Measurements from ENCODE around the gene AKAP8L.

AKAP8L gene

GRCh38 chr19:15403151-15403531, 15.6 kb downstream of the AKAP8L start:
- H3K9me3 Mint-ChIP-seq, result no peaks in the 10 kb centered on the region
- H3K27ac Mint-ChIP-seq, result peak overlapping the region; percentile 91
- H3K4me1 Mint-ChIP-seq, result peaks cover 28% of the 10 kb centered on the region
- H3K27me3 Mint-ChIP-seq (ENCODE audit: low read depth, poor library complexity), result no peaks in the 10 kb centered on the region
- no peak for DNase-seq
- TF ChIP-seq CTCF (IDR thresholded peaks at IDR 0.05), result no peak
- H3K4me3 Mint-ChIP-seq, result no peak overlapping the region
- peaks cover 48% of the 10 kb centered on the region for H3K36me3 Mint-ChIP-seq (ENCODE audit: low read depth)

DNA sequence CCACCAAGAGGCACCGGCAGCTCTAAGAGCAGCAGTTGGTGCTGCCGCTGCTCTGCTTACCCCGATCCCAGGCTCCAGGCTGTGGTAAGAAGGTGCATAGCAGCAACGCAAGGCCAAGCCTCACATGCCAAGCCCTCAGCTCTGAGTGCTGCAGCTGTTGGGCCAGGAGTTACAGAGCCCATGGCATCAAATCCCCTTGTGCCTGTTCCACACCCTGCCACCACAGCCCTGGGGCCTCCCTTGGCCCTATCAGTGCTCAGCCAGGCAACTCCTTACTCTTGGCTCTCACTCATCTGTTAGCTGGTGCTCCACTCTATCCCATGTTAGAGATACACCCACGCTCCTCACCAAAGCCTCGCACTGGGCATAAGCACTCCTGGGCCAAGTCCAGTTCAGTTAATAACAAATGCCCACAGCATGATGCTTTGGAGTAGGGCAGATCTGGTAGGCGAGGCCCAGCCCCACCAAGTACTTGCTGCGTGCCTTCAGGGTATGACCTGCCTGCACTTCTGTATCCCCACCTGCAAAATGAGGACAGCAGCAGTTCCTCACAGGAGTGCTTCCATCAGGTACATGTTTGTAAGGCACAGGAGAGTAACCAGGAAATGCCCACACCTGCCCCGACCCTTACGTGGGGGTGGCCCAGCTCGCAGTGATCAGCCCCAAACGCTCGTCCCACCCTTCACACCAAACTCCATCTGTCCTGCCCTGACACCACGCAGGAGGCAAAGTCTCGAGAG, 16.2 kb downstream of the AKAP8L start:
- DNase-seq, result no peak

GRCh38 chr19:15401397-15401710, 17.4 kb downstream of the AKAP8L start:
- no peaks in the 10 kb centered on the region for H3K27me3 Mint-ChIP-seq (ENCODE audit: low read depth, poor library complexity)
- no peak overlapping the region for H3K27ac Mint-ChIP-seq
- H3K9me3 Mint-ChIP-seq, result no peaks in the 10 kb centered on the region
- peaks cover 27% of the 10 kb centered on the region for H3K4me1 Mint-ChIP-seq
- no peak for DNase-seq
- peaks cover 52% of the 10 kb centered on the region for H3K36me3 Mint-ChIP-seq (ENCODE audit: low read depth)
- no peak for TF ChIP-seq CTCF (IDR thresholded peaks at IDR 0.05)
- H3K4me3 Mint-ChIP-seq, result no peak overlapping the region

More for the DNA sequence above, 16.2 kb downstream of the AKAP8L start:
- Mint-ChIP-seq H3K4me3 (no peak overlapping the region), H3K9me3 (no peaks in the 10 kb centered on the region), H3K4me1 (peaks cover 28% of the 10 kb centered on the region), H3K27ac (peak overlapping the region; percentile 59), H3K36me3 (ENCODE audit: low read depth) (peaks cover 46% of the 10 kb centered on the region), H3K27me3 (ENCODE audit: low read depth, poor library complexity) (no peaks in the 10 kb centered on the region)
- no peak for TF ChIP-seq CTCF (IDR thresholded peaks at IDR 0.05)

DNA sequence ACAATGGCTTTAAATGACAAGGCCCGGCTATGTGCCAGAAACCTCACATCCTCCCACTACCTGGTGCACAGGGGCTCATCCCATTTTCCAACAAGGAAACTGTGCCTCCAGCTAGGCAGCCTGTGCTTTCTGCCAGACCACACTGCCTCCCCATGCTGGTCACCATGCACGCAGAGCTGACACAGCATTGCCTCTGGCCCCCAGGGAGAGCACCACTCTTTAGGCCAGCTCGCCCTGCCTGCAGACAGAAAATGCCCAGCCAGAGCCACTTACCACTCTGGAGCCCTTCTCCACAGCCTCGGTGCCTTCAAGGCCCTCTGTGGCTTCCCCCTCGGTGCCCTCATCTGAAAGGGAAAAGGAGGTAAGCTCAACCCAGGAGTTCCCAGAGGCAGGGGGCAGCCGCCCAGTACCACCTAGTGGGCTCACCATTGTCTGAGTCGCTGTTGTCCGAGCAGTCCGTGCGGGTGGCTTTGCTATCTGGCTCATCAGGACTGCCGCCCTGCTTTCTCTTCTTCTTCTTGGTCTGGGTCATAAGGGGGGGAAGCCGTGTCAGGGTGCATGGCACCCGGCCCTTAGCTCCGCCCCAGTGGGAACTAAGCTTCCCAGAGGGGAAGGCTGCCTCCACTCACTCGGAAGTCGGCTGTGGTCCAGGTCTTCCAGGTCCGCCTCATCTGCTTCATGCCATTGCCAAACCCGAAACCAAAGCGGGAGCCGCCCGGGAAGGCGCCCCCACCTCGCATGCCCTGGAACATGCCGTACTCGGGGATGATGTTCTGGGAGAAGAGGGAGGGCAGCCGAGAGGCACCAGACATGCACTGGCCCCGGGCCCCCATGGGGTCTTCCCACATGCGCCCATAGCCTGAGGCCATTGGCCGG, 18.0 kb downstream of the AKAP8L start:
- peak overlapping the region; percentile 90 for H3K27ac Mint-ChIP-seq
- H3K27me3 Mint-ChIP-seq (ENCODE audit: low read depth, poor library complexity), result no peaks in the 10 kb centered on the region
- no peak for DNase-seq
- H3K4me1 Mint-ChIP-seq, result peaks cover 21% of the 10 kb centered on the region
- no peak for TF ChIP-seq CTCF (IDR thresholded peaks at IDR 0.05)
- H3K9me3 Mint-ChIP-seq, result no peaks in the 10 kb centered on the region
- H3K4me3 Mint-ChIP-seq, result no peak overlapping the region
- H3K36me3 Mint-ChIP-seq (ENCODE audit: low read depth), result peaks cover 53% of the 10 kb centered on the region

GRCh38 chr19:15399635-15400034, 19.2 kb downstream of the AKAP8L start:
- no peak for TF ChIP-seq CTCF (IDR thresholded peaks at IDR 0.05)
- Mint-ChIP-seq H3K27ac (no peak overlapping the region), H3K27me3 (ENCODE audit: low read depth, poor library complexity) (no peaks in the 10 kb centered on the region), H3K36me3 (ENCODE audit: low read depth) (peaks cover 56% of the 10 kb centered on the region), H3K4me1 (peaks cover 12% of the 10 kb centered on the region), H3K4me3 (no peak overlapping the region), H3K9me3 (no peaks in the 10 kb centered on the region)
- no peak for DNase-seq

GRCh38 chr19:15399234-15399515, 19.6 kb downstream of the AKAP8L start:
- peaks cover 8% of the 10 kb centered on the region for H3K4me1 Mint-ChIP-seq
- no peak overlapping the region for H3K27ac Mint-ChIP-seq
- H3K36me3 Mint-ChIP-seq (ENCODE audit: low read depth), result peaks cover 58% of the 10 kb centered on the region
- H3K4me3 Mint-ChIP-seq, result no peak overlapping the region
- H3K27me3 Mint-ChIP-seq (ENCODE audit: low read depth, poor library complexity), result no peaks in the 10 kb centered on the region
- H3K9me3 Mint-ChIP-seq, result no peaks in the 10 kb centered on the region
- DNase-seq, result no peak
- no peak for TF ChIP-seq CTCF (IDR thresholded peaks at IDR 0.05)
